ENCODE results near the gene BTBD16.

- TF ChIP-seq CTCF (IDR thresholded peaks at IDR 0.05), result no peak
- TF ChIP-seq POLR2A (IDR thresholded peaks at IDR 0.05), result no peak
- no peak for TF ChIP-seq EP300 (IDR thresholded peaks at IDR 0.05)
- TF ChIP-seq POLR2AphosphoS5 (IDR thresholded peaks at IDR 0.05), result no peak
Measured at GRCh38 chr10:122302315-122302714, 31.2 kb downstream of the BTBD16 start.

Data from stomach (tissue), 4 donors.